HG02571 (cell line): Measurements from ENCODE around the gene LRP1.
A peak's percentile ranks its signal among the peaks of the same experiment; 100 is the strongest.

Experiments
- ATAC-seq: cut with Tn5 transposase; IDR thresholded peaks from one replicate; pipeline ENCODE4 v1.9.1; 2021; ENCODE audit warnings: mild to moderate bottlenecking, moderate library complexity; ENCODE audit not compliant: unreplicated experiment

The LRP1 gene

GRCh38 chr12:57220770-57221168 lies 92.5 kb downstream of the LRP1 start:
- no peak for ATAC-seq

- ATAC-seq: no peak
Observed at GRCh38 chr12:57221169-57221917, 93.1 kb downstream of the LRP1 start.

- ATAC-seq: no peak
Observed at GRCh38 chr12:57222286-57223190, 94.3 kb downstream of the LRP1 start.

- ATAC-seq: no peak
Observed at GRCh38 chr12:57223191-57224165, 95.2 kb downstream of the LRP1 start.

GRCh38 chr12:57224278-57224972 lies 96.1 kb downstream of the LRP1 start:
- no peak for ATAC-seq

GRCh38 chr12:57224973-57225679 lies 96.8 kb downstream of the LRP1 start:
- no peak for ATAC-seq

GRCh38 chr12:57225680-57226210 lies 97.5 kb downstream of the LRP1 start:
- ATAC-seq: no peak

- no peak for ATAC-seq
Observed at GRCh38 chr12:57226588-57227314, 98.5 kb downstream of the LRP1 start.

GRCh38 chr12:57227315-57228115 lies 99.2 kb downstream of the LRP1 start:
- no peak for ATAC-seq

- no peak for ATAC-seq
Observed at GRCh38 chr12:57229046-57229633, 100.9 kb downstream of the LRP1 start.

GRCh38 chr12:57229634-57230380 lies 101.5 kb downstream of the LRP1 start, which contains the start of gene SHMT2:
SHMT2 (plus strand) TSS chr12:57229711; CDS start chr12:57229779, 68 bp downstream.
- ATAC-seq: peak; percentile 62

- ATAC-seq: no peak
Observed at GRCh38 chr12:57230381-57231155, 102.3 kb downstream of the LRP1 start.

GRCh38 chr12:57231276-57232021 lies 103.2 kb downstream of the LRP1 start:
- no peak for ATAC-seq

GRCh38 chr12:57232156-57232756 lies 104.0 kb downstream of the LRP1 start:
- ATAC-seq: no peak
